OCI-LY1 (cell line): ENCODE data around the gene RFX2.

ENCODE experiments used
- H2AFZ ChIP-seq: fragments of 200-600 bp; sonication (generic), shearing (Covaris generic); 2 replicates; pipeline ENCODE4 v1.6.0; 2014; ENCODE audit warnings: antibody characterized with exemption, mild to moderate bottlenecking, low read length
- H3F3A ChIP-seq: fragments of 200-600 bp; sonication (generic), shearing (Covaris generic); 2 replicates; pipeline ENCODE4 v1.6.0; 2014; ENCODE audit warnings: mild to moderate bottlenecking, antibody characterized with exemption, low read length, moderate library complexity; ENCODE audit not compliant: insufficient read depth
- H3K27ac ChIP-seq: fragments of 200-600 bp; sonication (generic); 2 replicates; pipeline ENCODE4 v1.5.1; 2014; ENCODE audit warnings: low read length, mixed run types, mild to moderate bottlenecking, low read depth; ENCODE audit not compliant: poor library complexity, severe bottlenecking
- H3K27me3 ChIP-seq: fragments of 200-600 bp; sonication (generic); 2 replicates; pipeline ENCODE4 v1.6.0; 2014; ENCODE audit warnings: antibody characterized with exemption, mild to moderate bottlenecking, low read length, moderate library complexity; ENCODE audit not compliant: insufficient read depth
- H3K36me3 ChIP-seq: fragments of 200-600 bp; sonication (generic); 2 replicates; pipeline ENCODE4 v1.6.1; 2014; ENCODE audit warnings: mild to moderate bottlenecking, antibody characterized with exemption, low read length, moderate library complexity, mixed read lengths; ENCODE audit not compliant: insufficient read depth
- H3K4me1 ChIP-seq: fragments of 200-600 bp; sonication (generic); 2 replicates; pipeline ENCODE4 v1.5.1; 2014; ENCODE audit warnings: mild to moderate bottlenecking, low read length, moderate library complexity; ENCODE audit not compliant: insufficient read depth, severe bottlenecking
- H3K4me2 ChIP-seq: fragments of 200-600 bp; sonication (generic), shearing (Covaris generic); 2 replicates; pipeline ENCODE4 v1.6.1; 2014; ENCODE audit warnings: low read length
- H3K4me3 ChIP-seq: fragments of 200-600 bp; sonication (generic); 2 replicates; pipeline ENCODE4 v1.5.1; 2014; ENCODE audit warnings: low read length, low read depth, mild to moderate bottlenecking, mixed read lengths; ENCODE audit not compliant: poor library complexity, severe bottlenecking
- H3K79me2 ChIP-seq: fragments of 200-600 bp; shearing (Covaris generic); 2 replicates; pipeline ENCODE4 v1.6.1; 2016; ENCODE audit warnings: mixed run types, low read length, mixed read lengths; ENCODE audit not compliant: insufficient read depth
- H3K9ac ChIP-seq: fragments of 200-600 bp; sonication (generic), shearing (Covaris generic); 2 replicates; pipeline ENCODE4 v1.6.1; 2014; ENCODE audit warnings: mild to moderate bottlenecking, low read length, mixed read lengths
- H3K9me2 ChIP-seq: fragments of 200-600 bp; sonication (generic), shearing (Covaris generic); 2 replicates; pipeline ENCODE4 v1.6.1; 2014; ENCODE audit warnings: low read depth, mild to moderate bottlenecking, low read length, mixed read lengths
- H3K9me3 ChIP-seq: fragments of 200-600 bp; shearing (Covaris generic); 2 replicates; pipeline ENCODE4 v1.6.1; 2014; ENCODE audit warnings: low read length, mixed read lengths
- H4K20me1 ChIP-seq: fragments of 200-600 bp; sonication (generic), shearing (Covaris generic); 2 replicates; pipeline ENCODE4 v1.6.0; 2016; ENCODE audit warnings: mild to moderate bottlenecking, low read length; ENCODE audit not compliant: insufficient read depth
- CTCF ChIP-seq: fragments of 200-600 bp; sonication (generic), shearing (Covaris generic); IDR thresholded peaks from 2 replicates; pipeline ENCODE4 v1.5.1; 2017; ENCODE audit warnings: mild to moderate bottlenecking, antibody characterized with exemption, low read length, moderate library complexity, mixed read lengths
- EZH2 ChIP-seq: fragments of 200-600 bp; sonication (generic), shearing (Covaris generic); IDR thresholded peaks from 2 replicates; pipeline ENCODE4 v1.8.0; 2017; ENCODE audit warnings: borderline replicate concordance, mixed run types, mild to moderate bottlenecking, antibody characterized with exemption, low read length, moderate library complexity, mixed read lengths

RFX2 gene

GRCh38 chr19:6005321-6006069 lies 104.8 kb downstream of the RFX2 start:
- TF ChIP-seq CTCF (no peak), EZH2 (no peak)
- Histone ChIP-seq H3K4me3 (no peak overlapping the region), H3K9me2 (no peaks in the 10 kb centered on the region), H4K20me1 (no peaks in the 10 kb centered on the region), H3K27ac (no peak overlapping the region), H3K4me1 (no peaks in the 10 kb centered on the region), H3F3A (no peaks in the 10 kb centered on the region), H3K27me3 (0 out of 2 replicates have a peak, but pooled peaks cover 3% of the 10 kb centered on the region), H3K4me2 (no peak overlapping the region), H2AFZ (no peak overlapping the region), H3K9ac (no peak overlapping the region), H3K9me3 (no peaks in the 10 kb centered on the region), H3K36me3 (no peaks in the 10 kb centered on the region; the same call in 1 of the 2 replicates), H3K79me2 (no peaks in the 10 kb centered on the region)

- H3K4me1 ChIP-seq = no peaks in the 10 kb centered on the region
- no peak overlapping the region for H3K9ac ChIP-seq
- no peak overlapping the region for H3K27ac ChIP-seq
- TF ChIP-seq CTCF = no peak
- no peak for TF ChIP-seq EZH2
- H3K9me3 ChIP-seq = no peaks in the 10 kb centered on the region
- no peaks in the 10 kb centered on the region for H4K20me1 ChIP-seq
- no peaks in the 10 kb centered on the region for H3F3A ChIP-seq
- H2AFZ ChIP-seq = no peak overlapping the region
- no peaks in the 10 kb centered on the region; the same call in 1 of the 2 replicates for H3K27me3 ChIP-seq
- H3K9me2 ChIP-seq = no peaks in the 10 kb centered on the region
- H3K4me2 ChIP-seq = no peak overlapping the region
- H3K4me3 ChIP-seq = no peak overlapping the region
- H3K79me2 ChIP-seq = no peaks in the 10 kb centered on the region
- no peaks in the 10 kb centered on the region; the same call in 1 of the 2 replicates for H3K36me3 ChIP-seq
These were observed 106.3 kb downstream of the RFX2 start for GRCh38 chr19:6003976-6004375.

DNA sequence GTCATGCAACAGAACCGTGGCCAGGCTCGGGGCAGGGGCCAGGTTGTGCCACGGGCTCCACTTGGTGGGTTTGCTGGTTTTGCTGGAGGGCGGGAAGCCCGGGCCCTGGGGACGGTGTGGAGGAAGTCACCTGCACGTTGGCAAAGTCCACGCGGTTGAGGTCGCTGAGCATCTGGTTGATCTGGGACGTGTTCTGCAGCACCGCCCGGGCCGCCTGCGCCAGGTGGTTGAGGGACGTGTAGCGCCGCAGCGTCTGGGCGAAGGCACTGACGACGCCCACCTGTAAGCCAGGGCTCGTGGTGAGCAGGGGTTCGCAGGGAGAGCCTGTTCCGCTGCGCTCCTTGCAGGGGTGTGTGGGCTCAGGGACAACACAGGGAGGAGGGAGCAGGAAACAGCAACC lies 107.7 kb downstream of the RFX2 start:
- H3K4me3 ChIP-seq = no peak overlapping the region
- no peaks in the 10 kb centered on the region; the same call in 1 of the 2 replicates for H3K36me3 ChIP-seq
- H3K9me3 ChIP-seq = no peaks in the 10 kb centered on the region
- no peaks in the 10 kb centered on the region for H3F3A ChIP-seq
- H3K4me2 ChIP-seq = no peak overlapping the region
- no peak overlapping the region for H3K27ac ChIP-seq
- H3K27me3 ChIP-seq = no peaks in the 10 kb centered on the region; the same call in 1 of the 2 replicates
- H3K9ac ChIP-seq = no peak overlapping the region
- no peaks in the 10 kb centered on the region for H4K20me1 ChIP-seq
- no peaks in the 10 kb centered on the region for H3K4me1 ChIP-seq
- no peaks in the 10 kb centered on the region for H3K9me2 ChIP-seq
- TF ChIP-seq CTCF = no peak
- no peak for TF ChIP-seq EZH2
- no peak overlapping the region for H2AFZ ChIP-seq
- H3K79me2 ChIP-seq = no peaks in the 10 kb centered on the region
